ENCODE data around the gene BATF3.

GRCh38 chr1:212743901-212744475, 44.3 kb upstream of the BATF3 start:
- TF ChIP-seq POLR2A (IDR thresholded peaks at IDR 0.05): no peak
- no peak for TF ChIP-seq CTCF (IDR thresholded peaks at IDR 0.05)

All from breast epithelium (tissue), 3 donors.